Mononuclear cell (primary cell): ENCODE results near the gene AVPI1. TPM values are rescaled to one million over a fixed set of nuclear protein-coding genes. Genes with fewer than 3 reads are reported as not detected.

Source experiments
- H3K27me3 ChIP-seq: 2 replicates; pipeline ENCODE4 v1.6.0; 2011; ENCODE audit warnings: low read length, control low read depth; ENCODE audit not compliant: insufficient read depth
- H3K4me1 ChIP-seq: 2 replicates; pipeline ENCODE4 v1.5.1; 2011; ENCODE audit warnings: mild to moderate bottlenecking, low read length, control low read depth; ENCODE audit not compliant: insufficient read depth
- H3K4me3 ChIP-seq: 2 replicates; pipeline ENCODE4 v1.5.1; 2011; ENCODE audit warnings: mild to moderate bottlenecking, low read length, moderate library complexity
- H3K9me3 ChIP-seq: 2 replicates; pipeline ENCODE4 v1.5.1; 2011; ENCODE audit warnings: low read depth, mild to moderate bottlenecking, control low read depth, low read length
- total RNA-seq: library from RNA; depleted of rRNA; stranded (reverse); fragments of >200 nt; gene quantifications from one replicate; pipeline ENCODE4 v1.2.3, GENCODE V29; 2012

Gene AVPI1
- total RNA-seq, 1 donor, result 7.8 TPM

- Histone ChIP-seq H3K4me3 (no peak overlapping the region), H3K9me3 (no peaks in the 10 kb centered on the region), H3K27me3 (no peaks in the 10 kb centered on the region), H3K4me1 (peaks cover 38% of the 10 kb centered on the region)
These were observed 30.6 kb upstream of the AVPI1 start for GRCh38 chr10:97717627-97718026.

- H3K27me3 ChIP-seq, result no peaks in the 10 kb centered on the region
- H3K4me1 ChIP-seq, result peaks cover 49% of the 10 kb centered on the region
- no peaks in the 10 kb centered on the region for H3K9me3 ChIP-seq
- no peak overlapping the region for H3K4me3 ChIP-seq
These were observed 28.3 kb upstream of the AVPI1 start for GRCh38 chr10:97715259-97715874.

- peaks cover 3% of the 10 kb centered on the region for H3K27me3 ChIP-seq
- peak overlapping the region; percentile 34 for H3K4me3 ChIP-seq
- H3K9me3 ChIP-seq, result no peaks in the 10 kb centered on the region
- peaks cover 49% of the 10 kb centered on the region for H3K4me1 ChIP-seq
These were observed 27.6 kb upstream of the AVPI1 start for GRCh38 chr10:97714401-97715258.

GRCh38 chr10:97713826-97714400 lies 26.9 kb upstream of the AVPI1 start:
- Histone ChIP-seq H3K4me3 (peak overlapping the region; percentile 34), H3K4me1 (peaks cover 45% of the 10 kb centered on the region), H3K27me3 (peaks cover 3% of the 10 kb centered on the region), H3K9me3 (no peaks in the 10 kb centered on the region)

- no peaks in the 10 kb centered on the region for H3K9me3 ChIP-seq
- peaks cover 3% of the 10 kb centered on the region for H3K27me3 ChIP-seq
- peak within 1 kb of the TSS; percentile 34 for H3K4me3 ChIP-seq
- peaks cover 40% of the 10 kb centered on the region for H3K4me1 ChIP-seq
These were observed 26.3 kb upstream of the AVPI1 start, which contains the start of gene MARVELD1 for GRCh38 chr10:97713339-97713825. MARVELD1 (plus strand) TSS chr10:97713730; CDS start chr10:97713877, 147 bp downstream.

GRCh38 chr10:97711640-97712572 lies 24.9 kb upstream of the AVPI1 start:
- Histone ChIP-seq H3K9me3 (no peaks in the 10 kb centered on the region), H3K27me3 (peaks cover 3% of the 10 kb centered on the region), H3K4me3 (no peak overlapping the region), H3K4me1 (peaks cover 34% of the 10 kb centered on the region)

- Histone ChIP-seq H3K27me3 (peaks cover 3% of the 10 kb centered on the region), H3K4me1 (peaks cover 21% of the 10 kb centered on the region), H3K4me3 (no peak overlapping the region), H3K9me3 (no peaks in the 10 kb centered on the region)
These were observed 22.2 kb upstream of the AVPI1 start for GRCh38 chr10:97708976-97709946.

GRCh38 chr10:97708167-97708566 lies 21.1 kb upstream of the AVPI1 start:
- Histone ChIP-seq H3K4me3 (no peak overlapping the region), H3K27me3 (peaks cover 3% of the 10 kb centered on the region), H3K4me1 (peaks cover 16% of the 10 kb centered on the region), H3K9me3 (no peaks in the 10 kb centered on the region)

- peaks cover 3% of the 10 kb centered on the region for H3K27me3 ChIP-seq
- no peaks in the 10 kb centered on the region for H3K9me3 ChIP-seq
- H3K4me3 ChIP-seq, result no peak overlapping the region
- H3K4me1 ChIP-seq, result peaks cover 8% of the 10 kb centered on the region
These were observed 20.3 kb upstream of the AVPI1 start for GRCh38 chr10:97707134-97707861.

GRCh38 chr10:97705006-97705670 lies 18.1 kb upstream of the AVPI1 start:
- Histone ChIP-seq H3K4me3 (no peak overlapping the region), H3K27me3 (peaks cover 3% of the 10 kb centered on the region), H3K4me1 (no peaks in the 10 kb centered on the region), H3K9me3 (no peaks in the 10 kb centered on the region)

GRCh38 chr10:97704341-97704740 lies 17.3 kb upstream of the AVPI1 start:
- Histone ChIP-seq H3K4me1 (no peaks in the 10 kb centered on the region), H3K4me3 (no peak overlapping the region), H3K27me3 (no peaks in the 10 kb centered on the region), H3K9me3 (no peaks in the 10 kb centered on the region)

- no peak overlapping the region for H3K4me3 ChIP-seq
- no peaks in the 10 kb centered on the region for H3K4me1 ChIP-seq
These were observed 16.5 kb upstream of the AVPI1 start for GRCh38 chr10:97703398-97704067.

More at GRCh38 chr10:97703398-97704067, 16.5 kb upstream of the AVPI1 start:
- H3K27me3 ChIP-seq, result no peaks in the 10 kb centered on the region
- H3K9me3 ChIP-seq, result no peaks in the 10 kb centered on the region
